ENCODE results near the gene LRFN2.

LRFN2 gene

DNA sequence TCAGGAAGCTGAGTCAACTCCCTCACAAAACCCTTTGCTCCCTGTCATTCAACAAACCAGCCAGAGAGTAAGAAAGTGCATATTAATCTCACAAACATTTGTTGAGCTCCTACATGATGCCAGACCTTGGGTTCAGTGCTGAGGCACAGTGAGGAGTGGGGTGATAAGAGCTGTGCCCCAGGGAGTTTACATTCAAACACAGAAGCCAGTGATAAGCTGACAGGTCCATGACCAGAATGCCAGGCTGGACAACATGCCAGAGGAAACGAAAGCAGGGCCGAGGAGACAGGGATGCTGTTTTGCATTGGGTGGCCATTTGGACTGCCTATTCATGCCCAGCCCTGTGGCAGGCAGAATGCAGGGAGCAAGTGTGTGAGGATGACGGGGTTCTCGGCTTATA, 76.7 kb downstream of the LRFN2 start:
- Histone ChIP-seq H3K27me3 (no peaks in the 10 kb centered on the region), H3K27ac (no peak overlapping the region), H3K9ac (no peak overlapping the region), H3K4me3 (no peak overlapping the region), H3K9me3 (replicated peaks in 1 of 11) (no peaks in the 10 kb centered on the region), H3K4me1 (peaks cover 0 to 37% (median 5%) of the 10 kb centered on the region in 10 experiments; a peak in 11 of 20 replicates), H4K20me1 (peaks cover 0 to 43% (median 0%) of the 10 kb centered on the region in 11 experiments; a peak in 5 of 22 replicates), H3K36me3 (no peaks in the 10 kb centered on the region; a peak in 1 of 22 replicates), H3K4me2 (no peak overlapping the region)
- no peak for TF ChIP-seq Cebpa-rat (IDR thresholded peaks at IDR 0.05)

GRCh38 chr6:40509716-40510260, 77.4 kb downstream of the LRFN2 start:
- Histone ChIP-seq H3K9ac (no peak overlapping the region), H3K4me2 (peak overlapping the region in 4 of 11 experiments; percentile 21 to 35 (median 32); a peak in 4 of 22 replicates), H4K20me1 (peaks cover 0 to 45% (median 0%) of the 10 kb centered on the region in 11 experiments; a peak in 5 of 22 replicates), H3K36me3 (no peaks in the 10 kb centered on the region; a peak in 1 of 22 replicates), H3K27ac (no peak overlapping the region), H3K4me3 (no peak overlapping the region), H3K9me3 (replicated peaks in 1 of 11) (no peaks in the 10 kb centered on the region), H3K4me1 (peaks cover 0 to 43% (median 10%) of the 10 kb centered on the region in 10 experiments; a peak in 11 of 20 replicates), H3K27me3 (no peaks in the 10 kb centered on the region)
- no peak for TF ChIP-seq Cebpa-rat (IDR thresholded peaks at IDR 0.05)

DNA sequence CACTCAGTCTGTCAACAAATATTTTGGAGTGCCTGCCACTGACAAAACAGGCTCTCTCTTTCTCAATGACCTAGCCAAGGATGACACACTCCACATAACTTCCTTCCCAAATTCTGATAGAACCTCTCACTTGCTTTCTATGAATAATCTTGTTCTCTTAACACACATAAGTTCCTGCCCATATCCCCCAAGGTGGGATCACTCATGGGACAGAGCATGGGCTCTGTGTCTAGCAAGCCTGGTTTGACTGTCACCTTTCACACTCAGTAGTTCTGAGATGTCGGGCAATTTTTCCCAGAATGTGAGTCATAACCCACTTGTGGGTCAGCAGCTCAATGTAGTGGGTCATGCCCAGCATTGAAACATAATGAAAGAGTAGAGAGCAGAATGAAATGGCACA, 78.1 kb downstream of the LRFN2 start:
- H3K36me3 ChIP-seq, result no peaks in the 10 kb centered on the region; a peak in 1 of 22 replicates
- H3K4me3 ChIP-seq, result no peak overlapping the region
- no peak for TF ChIP-seq Cebpa-rat (IDR thresholded peaks at IDR 0.05)
- H3K9me3 ChIP-seq (replicated peaks in 1 of 11), result no peaks in the 10 kb centered on the region
- H3K9ac ChIP-seq, result no peak overlapping the region
- H4K20me1 ChIP-seq, result peaks cover 0 to 46% (median 0%) of the 10 kb centered on the region in 11 experiments; a peak in 5 of 22 replicates
- H3K27ac ChIP-seq, result no peak overlapping the region
- peaks cover 0 to 50% (median 13%) of the 10 kb centered on the region in 10 experiments; a peak in 11 of 20 replicates for H3K4me1 ChIP-seq
- peak overlapping the region in 5 of 11 experiments; percentile 18 to 35 (median 29); a peak in 7 of 22 replicates for H3K4me2 ChIP-seq
- no peaks in the 10 kb centered on the region for H3K27me3 ChIP-seq

GRCh38 chr6:40506954-40507353, 80.2 kb downstream of the LRFN2 start:
- no peak overlapping the region for H3K4me3 ChIP-seq
- H3K36me3 ChIP-seq, result no peaks in the 10 kb centered on the region; a peak in 1 of 22 replicates
- H3K27ac ChIP-seq, result no peak overlapping the region
- no peaks in the 10 kb centered on the region for H3K9me3 ChIP-seq (replicated peaks in 1 of 11)
- H3K27me3 ChIP-seq, result no peaks in the 10 kb centered on the region
- no peak for TF ChIP-seq Cebpa-rat (IDR thresholded peaks at IDR 0.05)
- H3K9ac ChIP-seq, result no peak overlapping the region
- H4K20me1 ChIP-seq, result peaks cover 0 to 34% (median 0%) of the 10 kb centered on the region in 11 experiments; a peak in 4 of 22 replicates
- peaks cover 0 to 60% (median 13%) of the 10 kb centered on the region in 10 experiments; a peak in 11 of 20 replicates for H3K4me1 ChIP-seq
- H3K4me2 ChIP-seq, result no peak overlapping the region

DNA sequence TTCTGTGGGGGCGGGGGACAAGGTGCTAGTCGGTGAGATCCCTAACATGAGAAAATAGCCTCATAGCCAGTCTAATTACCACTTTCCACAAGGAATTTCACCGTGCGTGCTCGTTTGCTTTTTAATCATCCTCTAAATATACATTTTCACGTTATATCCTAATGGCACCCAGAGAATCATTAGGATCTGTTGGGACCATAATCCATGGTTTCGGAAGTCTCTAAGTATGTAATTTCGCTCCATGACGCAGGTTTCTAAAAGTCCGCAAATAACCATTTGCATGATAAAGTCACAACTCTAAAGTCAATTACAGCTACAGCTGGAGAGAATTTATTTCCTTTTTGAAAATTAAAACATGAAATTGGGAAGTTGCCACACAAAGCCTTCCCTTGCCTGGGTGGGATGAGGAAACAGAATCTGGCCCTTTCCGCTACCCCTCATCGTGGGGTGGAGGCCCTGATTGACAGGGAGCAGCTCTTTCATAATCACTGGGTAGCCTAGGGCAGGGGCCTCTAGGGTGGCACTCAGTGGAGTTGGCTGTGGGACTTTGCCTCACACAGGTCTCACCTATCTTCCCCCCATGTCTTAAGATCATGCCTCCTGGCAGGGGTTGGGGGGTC, 81.9 kb downstream of the LRFN2 start:
- Histone ChIP-seq H3K27me3 (no peaks in the 10 kb centered on the region), H3K27ac (peak overlapping the region in 4 of 11 experiments; percentile 11 to 53 (median 33); a peak in 6 of 22 replicates), H3K9me3 (replicated peaks in 1 of 11) (no peaks in the 10 kb centered on the region), H3K36me3 (no peaks in the 10 kb centered on the region; a peak in 1 of 22 replicates), H4K20me1 (peaks cover 0 to 25% (median 0%) of the 10 kb centered on the region in 11 experiments; a peak in 4 of 22 replicates), H3K4me2 (peak overlapping the region in 6 of 11 experiments; percentile 19 to 79 (median 62); a peak in 12 of 22 replicates), H3K4me1 (peaks cover 5 to 57% (median 18%) of the 10 kb centered on the region in 10 experiments), H3K9ac (no peak overlapping the region), H3K4me3 (no peak overlapping the region)
- TF ChIP-seq Cebpa-rat (IDR thresholded peaks at IDR 0.05), result no peak

- peaks cover 12 to 57% (median 28%) of the 10 kb centered on the region in 10 experiments for H3K4me1 ChIP-seq
- H3K27me3 ChIP-seq, result no peaks in the 10 kb centered on the region
- no peak overlapping the region for H3K9ac ChIP-seq
- no peak overlapping the region for H3K4me3 ChIP-seq
- H3K4me2 ChIP-seq, result peak overlapping the region in 5 of 11 experiments; percentile 55 to 79 (median 66); a peak in 9 of 22 replicates
- no peaks in the 10 kb centered on the region for H3K9me3 ChIP-seq (replicated peaks in 1 of 11)
- TF ChIP-seq Cebpa-rat (IDR thresholded peaks at IDR 0.05), result no peak
- H4K20me1 ChIP-seq, result peaks cover 0 to 24% (median 0%) of the 10 kb centered on the region in 11 experiments; a peak in 3 of 22 replicates
- H3K36me3 ChIP-seq, result no peaks in the 10 kb centered on the region; a peak in 1 of 22 replicates
- peak overlapping the region in 1 of 11 experiments; percentile 53; a peak in 2 of 22 replicates for H3K27ac ChIP-seq
These were observed 82.9 kb downstream of the LRFN2 start for GRCh38 chr6:40504274-40504673.

DNA sequence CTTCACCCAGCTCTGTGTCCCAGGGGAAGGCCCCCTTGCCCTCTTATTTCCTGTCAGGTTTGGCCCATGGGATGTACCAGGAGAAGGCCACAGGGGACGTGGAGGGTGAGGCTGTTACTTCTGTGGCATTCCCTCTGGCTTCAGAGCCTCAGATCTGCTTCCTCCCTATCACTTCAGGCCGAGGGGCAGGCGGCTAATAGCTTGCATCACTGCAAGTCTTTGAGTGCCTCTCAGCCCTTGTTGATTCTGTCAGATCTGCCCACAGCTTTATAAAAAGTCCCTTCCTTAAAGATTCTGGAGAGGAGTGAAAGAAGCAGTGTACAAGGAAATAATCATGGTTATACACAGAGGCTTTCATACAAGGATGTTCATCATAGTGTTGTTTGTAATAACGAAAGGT, 86.9 kb downstream of the LRFN2 start:
- Histone ChIP-seq H4K20me1 (peaks cover 0 to 45% (median 0%) of the 10 kb centered on the region in 11 experiments; a peak in 3 of 22 replicates), H3K9ac (0 out of 22 replicates have a peak overlapping the region, but pooled peaks of 1 of the 11 experiments have one; percentile 32)
- TF ChIP-seq Cebpa-rat (IDR thresholded peaks at IDR 0.05), result no peak

DNA sequence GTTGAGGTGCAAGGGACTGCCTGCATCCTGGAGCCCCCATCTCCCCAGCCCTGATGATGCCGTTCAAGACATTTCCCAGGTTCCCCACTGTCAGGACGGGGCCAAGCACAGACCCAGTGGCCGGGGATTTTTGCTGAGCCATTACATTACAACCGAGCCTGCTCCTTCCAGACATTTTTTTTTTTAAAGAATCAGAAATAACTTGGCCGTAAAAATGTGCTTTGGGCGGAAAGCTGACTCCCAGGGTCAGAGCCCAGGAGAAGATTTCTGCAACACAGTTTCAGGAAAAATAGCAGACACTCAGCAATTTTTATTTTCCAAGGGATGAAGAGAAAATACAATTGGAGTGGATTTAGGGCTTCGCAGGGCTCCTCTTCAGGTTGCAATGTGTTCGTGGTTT, 87.9 kb downstream of the LRFN2 start:
- Histone ChIP-seq H3K4me2 (peak overlapping the region in 2 of 11 experiments; percentile 53 to 71; a peak in 1 of 22 replicates), H3K9me3 (replicated peaks in 1 of 11) (no peaks in the 10 kb centered on the region), H3K27me3 (no peaks in the 10 kb centered on the region), H3K36me3 (no peaks in the 10 kb centered on the region), H4K20me1 (peaks cover 0 to 45% (median 0%) of the 10 kb centered on the region in 11 experiments; a peak in 3 of 22 replicates), H3K4me3 (no peak overlapping the region), H3K27ac (no peak overlapping the region), H3K4me1 (peaks cover 11 to 26% (median 18%) of the 10 kb centered on the region in 10 experiments), H3K9ac (no peak overlapping the region)
- TF ChIP-seq Cebpa-rat (IDR thresholded peaks at IDR 0.05), result no peak

More for the DNA sequence above, 86.9 kb downstream of the LRFN2 start:
- H3K27ac ChIP-seq, result no peak overlapping the region
- peak overlapping the region in 10 of 11 experiments; percentile 7 to 71 (median 32); a peak in 19 of 22 replicates for H3K4me2 ChIP-seq
- H3K4me1 ChIP-seq, result peaks cover 12 to 34% (median 24%) of the 10 kb centered on the region in 10 experiments
- no peaks in the 10 kb centered on the region for H3K9me3 ChIP-seq (replicated peaks in 1 of 11)
- H3K27me3 ChIP-seq, result no peaks in the 10 kb centered on the region
- H3K36me3 ChIP-seq, result no peaks in the 10 kb centered on the region
- H3K4me3 ChIP-seq, result no peak overlapping the region

GRCh38 chr6:40498148-40498547, 89.0 kb downstream of the LRFN2 start:
- TF ChIP-seq Cebpa-rat (IDR thresholded peaks at IDR 0.05), result no peak
- Histone ChIP-seq H4K20me1 (peaks cover 0 to 41% (median 0%) of the 10 kb centered on the region in 11 experiments; a peak in 3 of 22 replicates), H3K9ac (no peak overlapping the region), H3K9me3 (replicated peaks in 1 of 11) (no peaks in the 10 kb centered on the region), H3K27ac (no peak overlapping the region), H3K27me3 (no peaks in the 10 kb centered on the region), H3K36me3 (no peaks in the 10 kb centered on the region), H3K4me2 (no peak overlapping the region), H3K4me3 (no peak overlapping the region), H3K4me1 (peaks cover 5 to 31% (median 14%) of the 10 kb centered on the region in 10 experiments; a peak in 19 of 20 replicates)

All from BLaER1 treated with 17β-estradiol and CSF1 and Interleukin-3, amounts not matched to agents 10 nM and 100 nM (cell line).